ENCODE results near the gene PKM.

The PKM gene

GRCh38 chr15:72197460-72198355, 33.3 kb downstream of the PKM start, which contains the start of gene GRAMD2A:
TSS of gene GRAMD2A (minus strand) at chr15:72197787.
- Mint-ChIP-seq H3K36me3 (peaks cover 4% of the 10 kb centered on the region), H3K4me1 (peaks cover 6% of the 10 kb centered on the region), H3K4me3 (peak within 1 kb of the TSS; percentile 70), H3K27ac (peak within 1 kb of the TSS; percentile 81), H3K9me3 (no peaks in the 10 kb centered on the region), H3K27me3 (peaks cover 14% of the 10 kb centered on the region)

- Mint-ChIP-seq H3K4me3 (peak overlapping the region; percentile 68), H3K27me3 (peaks cover 14% of the 10 kb centered on the region)
These were observed 33.9 kb downstream of the PKM start for GRCh38 chr15:72197041-72197459.

GRCh38 chr15:72196409-72197040, 34.5 kb downstream of the PKM start:
- Mint-ChIP-seq H3K4me1 (peaks cover 6% of the 10 kb centered on the region), H3K27me3 (peaks cover 15% of the 10 kb centered on the region), H3K36me3 (peaks cover 2% of the 10 kb centered on the region), H3K9me3 (no peaks in the 10 kb centered on the region), H3K27ac (peak overlapping the region; percentile 46), H3K4me3 (no peak overlapping the region)

More at GRCh38 chr15:72197041-72197459, 33.9 kb downstream of the PKM start:
- Mint-ChIP-seq H3K4me1 (peaks cover 6% of the 10 kb centered on the region), H3K36me3 (peaks cover 2% of the 10 kb centered on the region), H3K27ac (peak overlapping the region; percentile 51), H3K9me3 (no peaks in the 10 kb centered on the region)

- no peak overlapping the region for H3K4me3 Mint-ChIP-seq
- no peak overlapping the region for H3K27ac Mint-ChIP-seq
- H3K9me3 Mint-ChIP-seq, result no peaks in the 10 kb centered on the region
- H3K27me3 Mint-ChIP-seq, result peaks cover 16% of the 10 kb centered on the region
- H3K4me1 Mint-ChIP-seq, result peaks cover 6% of the 10 kb centered on the region
- H3K36me3 Mint-ChIP-seq, result peaks cover 2% of the 10 kb centered on the region
These were observed 35.9 kb downstream of the PKM start for GRCh38 chr15:72195101-72195511.

- Mint-ChIP-seq H3K27ac (no peak overlapping the region), H3K9me3 (no peaks in the 10 kb centered on the region), H3K36me3 (peaks cover 2% of the 10 kb centered on the region), H3K4me3 (no peak overlapping the region), H3K27me3 (peaks cover 16% of the 10 kb centered on the region), H3K4me1 (peaks cover 6% of the 10 kb centered on the region)
These were observed 37.1 kb downstream of the PKM start for GRCh38 chr15:72193836-72194396.

- H3K4me1 Mint-ChIP-seq, result no peaks in the 10 kb centered on the region
- no peak overlapping the region for H3K4me3 Mint-ChIP-seq
- H3K9me3 Mint-ChIP-seq, result no peaks in the 10 kb centered on the region
- peaks cover 15% of the 10 kb centered on the region for H3K27me3 Mint-ChIP-seq
- H3K27ac Mint-ChIP-seq, result no peak overlapping the region
- H3K36me3 Mint-ChIP-seq, result no peaks in the 10 kb centered on the region
These were observed 38.6 kb downstream of the PKM start for GRCh38 chr15:72192416-72192815.

GRCh38 chr15:72189250-72189902, 41.6 kb downstream of the PKM start:
- Mint-ChIP-seq H3K27me3 (peaks cover 14% of the 10 kb centered on the region), H3K36me3 (no peaks in the 10 kb centered on the region), H3K9me3 (no peaks in the 10 kb centered on the region), H3K4me1 (no peaks in the 10 kb centered on the region), H3K27ac (no peak overlapping the region), H3K4me3 (no peak overlapping the region)

GRCh38 chr15:72184165-72184811, 46.7 kb downstream of the PKM start:
- H3K27ac Mint-ChIP-seq, result no peak overlapping the region
- H3K9me3 Mint-ChIP-seq, result no peaks in the 10 kb centered on the region
- peaks cover 21% of the 10 kb centered on the region for H3K27me3 Mint-ChIP-seq
- no peak overlapping the region for H3K4me3 Mint-ChIP-seq
- H3K4me1 Mint-ChIP-seq, result no peaks in the 10 kb centered on the region
- no peaks in the 10 kb centered on the region for H3K36me3 Mint-ChIP-seq

- H3K9me3 Mint-ChIP-seq, result no peaks in the 10 kb centered on the region
- H3K4me1 Mint-ChIP-seq, result no peaks in the 10 kb centered on the region
- peaks cover 21% of the 10 kb centered on the region for H3K27me3 Mint-ChIP-seq
- H3K36me3 Mint-ChIP-seq, result no peaks in the 10 kb centered on the region
- H3K27ac Mint-ChIP-seq, result no peak overlapping the region
- H3K4me3 Mint-ChIP-seq, result no peak overlapping the region
These were observed 47.2 kb downstream of the PKM start for GRCh38 chr15:72183781-72184164.

GRCh38 chr15:72182673-72183072, 48.3 kb downstream of the PKM start:
- H3K9me3 Mint-ChIP-seq, result no peaks in the 10 kb centered on the region
- peaks cover 21% of the 10 kb centered on the region for H3K27me3 Mint-ChIP-seq
- no peaks in the 10 kb centered on the region for H3K36me3 Mint-ChIP-seq
- no peak overlapping the region for H3K4me3 Mint-ChIP-seq
- no peaks in the 10 kb centered on the region for H3K4me1 Mint-ChIP-seq
- no peak overlapping the region for H3K27ac Mint-ChIP-seq

GRCh38 chr15:72182244-72182643, 48.7 kb downstream of the PKM start:
- Mint-ChIP-seq H3K27ac (no peak overlapping the region), H3K27me3 (peaks cover 21% of the 10 kb centered on the region), H3K9me3 (no peaks in the 10 kb centered on the region), H3K36me3 (no peaks in the 10 kb centered on the region), H3K4me1 (no peaks in the 10 kb centered on the region), H3K4me3 (no peak overlapping the region)

- peaks cover 21% of the 10 kb centered on the region for H3K27me3 Mint-ChIP-seq
- no peak overlapping the region for H3K4me3 Mint-ChIP-seq
- no peaks in the 10 kb centered on the region for H3K4me1 Mint-ChIP-seq
- no peak overlapping the region for H3K27ac Mint-ChIP-seq
- H3K36me3 Mint-ChIP-seq, result no peaks in the 10 kb centered on the region
- no peaks in the 10 kb centered on the region for H3K9me3 Mint-ChIP-seq
These were observed 50.1 kb downstream of the PKM start for GRCh38 chr15:72180761-72181324.

GRCh38 chr15:72179950-72180581, 50.9 kb downstream of the PKM start:
- no peak overlapping the region for H3K4me3 Mint-ChIP-seq
- H3K27ac Mint-ChIP-seq, result no peak overlapping the region
- peaks cover 17% of the 10 kb centered on the region for H3K27me3 Mint-ChIP-seq
- H3K36me3 Mint-ChIP-seq, result no peaks in the 10 kb centered on the region
- H3K4me1 Mint-ChIP-seq, result no peaks in the 10 kb centered on the region
- H3K9me3 Mint-ChIP-seq, result no peaks in the 10 kb centered on the region

GRCh38 chr15:72178976-72179585, 51.9 kb downstream of the PKM start:
- Mint-ChIP-seq H3K36me3 (no peaks in the 10 kb centered on the region), H3K9me3 (no peaks in the 10 kb centered on the region), H3K4me1 (no peaks in the 10 kb centered on the region)

More at GRCh38 chr15:72178976-72179585, 51.9 kb downstream of the PKM start:
- H3K4me3 Mint-ChIP-seq, result no peak overlapping the region
- no peak overlapping the region for H3K27ac Mint-ChIP-seq
- H3K27me3 Mint-ChIP-seq, result peaks cover 14% of the 10 kb centered on the region
